Hepatocyte (in vitro differentiated cells): ENCODE data around the gene CCDC136. TPM values are rescaled to one million over a fixed set of nuclear protein-coding genes. Genes with fewer than 3 reads are reported as not detected.

ENCODE experiments used
- DNase-seq: peaks from one replicate; pipeline ENCODE4 v3.0.0-alpha.2; 2016; ENCODE audit warnings: low spot score
- H2AFZ ChIP-seq: fragments of 200-600 bp; sonication (generic); 2 replicates; pipeline ENCODE4 v1.6.0; 2016; ENCODE audit warnings: antibody characterized with exemption, mild to moderate bottlenecking
- H3K27ac ChIP-seq: fragments of 200-600 bp; sonication (generic); 2 replicates; pipeline ENCODE4 v1.5.1; 2016; ENCODE audit warnings: mild to moderate bottlenecking
- H3K27me3 ChIP-seq: fragments of 200-600 bp; sonication (generic); 2 replicates; pipeline ENCODE4 v1.6.1; 2016
- H3K36me3 ChIP-seq: fragments of 200-600 bp; sonication (generic); replicated peaks from 2 replicates; pipeline ENCODE4 v1.5.1; 2016; ENCODE audit warnings: low read depth; ENCODE audit not compliant: insufficient read depth
- H3K4me1 ChIP-seq: fragments of 200-600 bp; sonication (generic); 2 replicates; pipeline ENCODE4 v1.5.1; 2016; ENCODE audit warnings: mild to moderate bottlenecking, moderate library complexity; ENCODE audit not compliant: insufficient read depth
- H3K4me2 ChIP-seq: fragments of 200-600 bp; sonication (generic); 2 replicates; pipeline ENCODE4 v1.6.0; 2016
- H3K4me3 ChIP-seq: fragments of 200-600 bp; sonication (generic); 2 replicates; pipeline ENCODE4 v1.5.1; 2016; ENCODE audit warnings: mild to moderate bottlenecking
- H3K79me2 ChIP-seq: fragments of 200-600 bp; sonication (generic); 2 replicates; pipeline ENCODE4 v1.6.0; 2017; ENCODE audit warnings: mild to moderate bottlenecking
- H3K9me2 ChIP-seq: fragments of 200-600 bp; sonication (generic); replicated peaks from 2 replicates; pipeline ENCODE4 v1.6.0; 2017; ENCODE audit warnings: mild to moderate bottlenecking; ENCODE audit not compliant: insufficient read depth
- H3K9me3 ChIP-seq: fragments of 200-600 bp; sonication (generic); 2 replicates; pipeline ENCODE4 v1.5.1; 2016; ENCODE audit warnings: low read depth, mild to moderate bottlenecking
- H4K20me1 ChIP-seq: fragments of 200-600 bp; sonication (generic); 2 replicates; pipeline ENCODE4 v1.6.0; 2016; ENCODE audit warnings: mild to moderate bottlenecking; ENCODE audit not compliant: insufficient read depth, poor library complexity, severe bottlenecking
- EZH2 ChIP-seq: fragments of 200-600 bp; sonication (generic); IDR thresholded peaks from 2 replicates; pipeline ENCODE4 v1.6.1; 2016; ENCODE audit warnings: antibody characterized with exemption, mild to moderate bottlenecking, borderline replicate concordance
- EZH2phosphoT487 ChIP-seq: fragments of 200-600 bp; sonication (generic); IDR thresholded peaks from one replicate; pipeline ENCODE4 v1.6.1; 2018; ENCODE audit warnings: antibody characterized with exemption, mild to moderate bottlenecking, low read depth, moderate library complexity; ENCODE audit not compliant: unreplicated experiment, severe bottlenecking
- WGBS: methylation state at CpG from one replicate; pipeline ENCODE4 v1.1.6; 2016; ENCODE audit warnings: low lambda C conversion rate; ENCODE audit errors: missing lambda C conversion rate; 5-methylcytosine and 5-hydroxymethylcytosine counted together
- polyA plus RNA-seq: library from polyadenylated mRNA; unstranded; fragments of >200 nt; fragmentation: Nextera tagmentation; extraction: Ambion mirVana; gene quantifications from 2 replicates; pipeline ENCODE4 v1.2.1, GENCODE V29; 2016
- total RNA-seq: library from RNA; depleted of rRNA; stranded (reverse); fragments of >200 nt; gene quantifications from 2 replicates; pipeline ENCODE4 v1.2.3, GENCODE V29; 2014
- TF ChIP-seq, protein P1 (sequence below): fragments of 200-600 bp; sonication (generic); IDR thresholded peaks from 2 replicates; pipeline ENCODE4 v1.5.1; 2016; ENCODE audit warnings: antibody characterized with exemption, mild to moderate bottlenecking; ENCODE audit not compliant: poor library complexity

CCDC136 gene
- total and polyA plus RNA-seq, 2 experiments from 2014 or later, result 3.8 to 5.6 TPM

DNA sequence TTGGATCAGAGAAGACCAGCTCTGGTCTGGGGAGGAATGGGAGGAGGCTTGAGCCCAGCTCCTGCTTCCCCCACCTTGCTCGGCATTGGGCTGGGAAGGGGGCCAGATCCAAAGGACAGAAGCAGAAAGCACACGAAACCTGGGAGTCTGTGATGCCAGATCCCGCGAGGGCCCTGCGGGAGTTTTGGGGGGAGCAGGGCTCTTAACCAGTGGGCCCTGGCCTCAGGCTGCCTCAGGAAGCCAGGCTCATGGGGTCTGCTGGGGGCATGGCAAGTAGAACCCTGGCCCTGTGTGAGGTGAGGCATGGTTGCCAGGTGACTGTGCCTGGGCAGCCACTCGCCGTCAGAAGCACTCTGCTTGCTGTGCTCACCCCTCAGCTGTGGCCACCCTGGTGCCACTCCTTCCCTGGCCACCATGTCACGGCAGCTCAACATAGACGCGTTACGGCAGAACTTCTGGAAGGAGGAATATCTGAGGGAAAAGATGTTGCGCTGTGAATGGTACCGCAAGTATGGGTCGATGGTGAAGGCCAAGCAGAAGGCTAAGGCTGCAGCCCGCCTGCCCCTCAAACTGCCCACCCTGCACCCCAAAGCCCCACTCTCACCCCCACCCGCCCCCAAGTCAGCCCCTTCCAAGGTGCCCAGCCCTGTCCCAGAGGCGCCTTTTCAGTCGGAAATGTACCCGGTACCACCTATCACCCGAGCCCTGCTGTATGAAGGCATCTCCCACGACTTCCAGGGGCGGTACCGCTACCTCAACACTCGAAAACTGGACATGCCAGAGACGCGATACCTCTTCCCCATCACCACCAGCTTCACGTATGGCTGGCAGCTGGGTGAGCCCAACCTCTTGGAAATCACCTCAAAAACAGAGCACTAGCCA, 74.5 kb downstream of the CCDC136 start:
- H3K27ac ChIP-seq, result no peak overlapping the region
- WGBS, result 97% methylated on average over 24 of the region's 27 CpGs

DNA sequence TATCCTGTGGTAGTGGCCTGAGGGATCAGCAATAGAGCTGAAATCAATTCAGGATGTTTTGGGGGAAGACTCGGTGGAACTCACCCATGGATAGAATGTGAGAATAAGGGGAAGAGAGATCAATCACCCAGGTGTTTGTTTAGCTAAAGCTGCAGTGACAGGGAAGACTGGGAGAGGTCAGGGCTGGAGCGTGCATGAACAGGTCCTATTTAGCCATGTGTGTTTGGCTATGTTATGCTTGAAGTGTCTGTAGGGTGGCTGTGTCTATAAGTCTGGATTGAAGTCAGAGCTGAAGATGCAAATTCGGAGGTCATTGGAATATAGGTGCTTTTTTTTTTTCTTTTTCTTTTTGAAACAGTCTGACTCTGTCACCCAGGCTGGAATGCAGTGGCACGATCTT, 75.5 kb downstream of the CCDC136 start:
- H3K4me3 ChIP-seq, result no peak overlapping the region
- no peaks in the 10 kb centered on the region for H3K36me3 ChIP-seq
- TF ChIP-seq EZH2, result no peak
- TF ChIP-seq EZH2phosphoT487, result no peak
- TF ChIP-seq, protein P1, sequence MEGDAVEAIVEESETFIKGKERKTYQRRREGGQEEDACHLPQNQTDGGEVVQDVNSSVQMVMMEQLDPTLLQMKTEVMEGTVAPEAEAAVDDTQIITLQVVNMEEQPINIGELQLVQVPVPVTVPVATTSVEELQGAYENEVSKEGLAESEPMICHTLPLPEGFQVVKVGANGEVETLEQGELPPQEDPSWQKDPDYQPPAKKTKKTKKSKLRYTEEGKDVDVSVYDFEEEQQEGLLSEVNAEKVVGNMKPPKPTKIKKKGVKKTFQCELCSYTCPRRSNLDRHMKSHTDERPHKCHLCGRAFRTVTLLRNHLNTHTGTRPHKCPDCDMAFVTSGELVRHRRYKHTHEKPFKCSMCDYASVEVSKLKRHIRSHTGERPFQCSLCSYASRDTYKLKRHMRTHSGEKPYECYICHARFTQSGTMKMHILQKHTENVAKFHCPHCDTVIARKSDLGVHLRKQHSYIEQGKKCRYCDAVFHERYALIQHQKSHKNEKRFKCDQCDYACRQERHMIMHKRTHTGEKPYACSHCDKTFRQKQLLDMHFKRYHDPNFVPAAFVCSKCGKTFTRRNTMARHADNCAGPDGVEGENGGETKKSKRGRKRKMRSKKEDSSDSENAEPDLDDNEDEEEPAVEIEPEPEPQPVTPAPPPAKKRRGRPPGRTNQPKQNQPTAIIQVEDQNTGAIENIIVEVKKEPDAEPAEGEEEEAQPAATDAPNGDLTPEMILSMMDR, result no peak
- peaks cover 7% of the 10 kb centered on the region for H3K27me3 ChIP-seq
- peaks cover 29% of the 10 kb centered on the region for H3K79me2 ChIP-seq
- no peak overlapping the region for H3K4me2 ChIP-seq
- H2AFZ ChIP-seq, result no peak overlapping the region
- peaks cover 23% of the 10 kb centered on the region for H3K4me1 ChIP-seq
- no peaks in the 10 kb centered on the region for H3K9me3 ChIP-seq
- 86% methylated on average over 4 of the region's 4 CpGs for WGBS
- no peak overlapping the region for H3K27ac ChIP-seq
- DNase-seq, result no peak
- peaks cover 52% of the 10 kb centered on the region for H4K20me1 ChIP-seq
- no peaks in the 10 kb centered on the region for H3K9me2 ChIP-seq

More for the DNA sequence above, 74.5 kb downstream of the CCDC136 start:
- H3K36me3 ChIP-seq, result no peaks in the 10 kb centered on the region
- H3K79me2 ChIP-seq, result peaks cover 29% of the 10 kb centered on the region
- no peak overlapping the region for H3K4me2 ChIP-seq
- H2AFZ ChIP-seq, result no peak overlapping the region
- H3K4me3 ChIP-seq, result no peak overlapping the region
- peaks cover 7% of the 10 kb centered on the region for H3K27me3 ChIP-seq
- H3K9me3 ChIP-seq, result no peaks in the 10 kb centered on the region
- H3K9me2 ChIP-seq, result no peaks in the 10 kb centered on the region
- DNase-seq, result no peak
- H4K20me1 ChIP-seq, result peaks cover 52% of the 10 kb centered on the region
- peaks cover 23% of the 10 kb centered on the region for H3K4me1 ChIP-seq
- TF ChIP-seq EZH2phosphoT487, result no peak
- TF ChIP-seq, protein P1, result no peak
- no peak for TF ChIP-seq EZH2

DNA sequence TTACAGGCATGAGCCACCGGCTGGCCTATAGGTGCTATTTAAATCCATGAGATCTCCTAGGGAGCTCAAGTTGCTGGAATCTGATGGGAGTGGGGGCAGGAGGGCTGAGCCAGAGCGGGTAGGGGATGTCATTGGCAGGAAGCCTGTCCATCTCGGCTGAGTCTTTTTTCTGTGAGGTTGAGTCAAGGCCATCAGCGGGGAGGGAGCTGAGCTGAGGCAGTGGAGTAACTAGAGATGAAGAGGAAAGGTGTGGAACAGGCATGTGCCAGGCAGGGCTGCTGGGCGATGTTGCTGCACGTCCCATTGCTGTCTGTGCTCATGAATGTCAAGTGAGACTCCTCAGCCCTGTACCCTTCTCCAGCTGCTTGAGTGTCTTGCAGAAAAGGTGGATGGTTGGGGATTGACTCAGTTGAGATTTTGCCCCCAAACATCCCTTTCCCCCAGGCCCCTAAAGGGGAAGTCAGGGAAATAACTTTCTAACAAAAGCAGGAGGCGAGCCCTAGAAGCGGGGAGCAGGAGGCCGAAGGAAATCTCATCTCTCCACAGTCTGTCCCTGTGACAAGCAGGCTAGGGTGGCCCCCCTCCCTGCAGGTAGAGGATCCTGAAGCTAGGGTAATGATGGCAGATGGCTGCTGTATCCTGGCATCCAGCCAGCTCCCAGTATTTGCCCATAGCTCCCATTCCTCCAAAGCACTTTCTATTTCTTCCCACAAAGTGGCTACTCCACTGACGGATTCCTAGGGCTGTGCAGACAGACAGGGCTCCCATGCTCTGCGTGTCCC, 76.3 kb downstream of the CCDC136 start:
- H3K9me3 ChIP-seq, result no peaks in the 10 kb centered on the region
- no peak overlapping the region for H2AFZ ChIP-seq
- no peak for DNase-seq
- peaks cover 7% of the 10 kb centered on the region for H3K27me3 ChIP-seq
- H3K79me2 ChIP-seq, result peaks cover 29% of the 10 kb centered on the region
- no peaks in the 10 kb centered on the region for H3K9me2 ChIP-seq
- 69% methylated on average over 11 of the region's 11 CpGs for WGBS
- no peak overlapping the region for H3K4me3 ChIP-seq
- H4K20me1 ChIP-seq, result peaks cover 52% of the 10 kb centered on the region
- peak overlapping the region; percentile 100 for H3K4me2 ChIP-seq
- peaks cover 23% of the 10 kb centered on the region for H3K4me1 ChIP-seq
- no peaks in the 10 kb centered on the region for H3K36me3 ChIP-seq
- TF ChIP-seq EZH2phosphoT487, result no peak
- TF ChIP-seq, protein P1, result no peak
- no peak for TF ChIP-seq EZH2
- no peak overlapping the region for H3K27ac ChIP-seq
